HG02885 (cell line): ENCODE measurements around the gene HOXB9.

ENCODE experiments used
- ATAC-seq: cut with Tn5 transposase; IDR thresholded peaks from one replicate; pipeline ENCODE4 v1.9.1; 2021; ENCODE audit warnings: mild to moderate bottlenecking; ENCODE audit not compliant: unreplicated experiment, poor library complexity

Gene HOXB9

DNA sequence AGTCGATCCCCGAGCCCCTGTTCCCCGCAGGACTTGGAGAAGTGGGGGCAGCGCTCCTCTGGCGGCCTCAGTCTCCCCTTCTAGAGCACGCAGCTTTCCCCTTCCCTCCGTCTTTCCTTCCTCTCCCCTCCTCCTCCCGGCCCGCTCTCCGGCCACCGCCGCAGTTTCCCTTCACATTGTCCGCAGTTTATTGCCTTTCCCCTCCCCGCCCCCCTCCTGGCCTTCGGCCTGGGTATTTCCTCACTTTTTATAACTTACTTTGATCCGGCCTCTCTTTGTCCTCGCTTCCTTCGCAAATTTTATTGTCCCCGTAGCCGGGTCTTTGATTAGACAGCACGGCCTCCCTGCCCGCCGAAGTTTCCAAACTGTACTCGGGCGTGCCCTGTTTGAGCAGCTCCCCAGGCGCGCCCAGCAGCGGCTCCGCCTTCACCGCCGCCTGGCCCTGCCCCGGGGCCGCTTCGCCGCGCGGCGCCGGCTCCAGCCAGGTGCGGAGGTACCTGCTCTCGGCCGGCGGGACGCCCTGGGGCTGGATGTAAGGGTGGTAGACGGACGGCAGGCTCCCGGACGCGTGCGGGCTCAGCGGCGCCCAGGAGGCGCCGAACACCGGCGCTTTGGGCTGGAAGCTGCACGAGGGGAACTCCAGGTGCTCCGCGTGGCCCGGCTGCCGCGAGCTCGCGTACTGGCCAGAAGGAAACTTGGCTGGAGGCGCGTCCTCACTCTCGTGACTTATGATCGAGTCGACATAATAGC lies 488 bp downstream of the HOXB9 start:
- ATAC-seq = no peak

- ATAC-seq = no peak
These were observed 1.3 kb downstream of the HOXB9 start for GRCh38 chr17:48624544-48625494.

GRCh38 chr17:48624118-48624517 lies 2.0 kb downstream of the HOXB9 start:
- no peak for ATAC-seq

GRCh38 chr17:48623583-48623982 lies 2.6 kb downstream of the HOXB9 start:
- ATAC-seq = no peak

- ATAC-seq = no peak
These were observed 3.3 kb downstream of the HOXB9 start for GRCh38 chr17:48622857-48623256.

- ATAC-seq = no peak
These were observed 4.5 kb downstream of the HOXB9 start for GRCh38 chr17:48621410-48622392.

- ATAC-seq = no peak
These were observed 5.6 kb downstream of the HOXB9 start for GRCh38 chr17:48620461-48621139.

GRCh38 chr17:48619826-48620449 lies 6.2 kb downstream of the HOXB9 start:
- ATAC-seq = no peak

- ATAC-seq = no peak
These were observed 7.8 kb downstream of the HOXB9 start for GRCh38 chr17:48618256-48618896.

DNA sequence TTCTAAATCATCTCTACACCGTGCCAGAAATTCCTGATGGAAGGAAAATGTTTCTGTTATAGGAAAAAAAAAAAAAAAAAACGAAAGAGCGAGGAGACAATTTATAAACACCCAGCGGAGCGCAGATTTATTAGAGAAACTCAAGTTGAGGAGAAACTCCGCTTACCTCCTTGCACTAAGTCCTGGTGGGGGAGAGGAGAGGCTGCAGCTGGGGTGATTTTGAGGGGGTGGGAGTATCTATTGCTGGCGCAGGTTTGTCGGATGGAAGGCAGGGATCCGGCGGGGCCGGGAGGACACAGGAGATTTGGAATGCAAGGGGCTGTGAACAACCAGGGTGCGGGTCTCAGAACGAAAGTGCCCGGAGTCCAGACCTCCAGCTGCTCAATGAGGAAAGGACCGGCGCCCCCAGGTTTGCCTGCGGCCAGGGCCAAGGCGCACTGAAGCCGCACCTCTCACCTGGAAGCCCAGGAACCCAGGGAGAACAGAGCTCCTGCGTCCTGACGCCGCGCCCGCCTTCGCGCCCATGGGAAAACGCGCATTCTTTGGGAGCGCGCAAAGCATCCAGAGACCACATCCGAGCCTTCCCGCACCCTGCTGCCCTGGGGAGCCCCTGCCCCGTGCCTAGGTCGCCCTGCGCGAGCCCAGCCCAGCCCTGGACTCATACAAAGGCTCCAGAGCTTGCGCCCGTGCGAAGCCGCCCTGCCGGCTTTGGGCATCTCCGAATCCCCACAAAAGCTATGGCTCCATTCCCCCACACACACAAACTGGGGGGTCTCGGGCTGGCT lies 8.5 kb downstream of the HOXB9 start:
- no peak for ATAC-seq

GRCh38 chr17:48616717-48617470 lies 9.3 kb downstream of the HOXB9 start:
- no peak for ATAC-seq

GRCh38 chr17:48615963-48616716 lies 10.0 kb downstream of the HOXB9 start:
- no peak for ATAC-seq

GRCh38 chr17:48615047-48615962 lies 10.9 kb downstream of the HOXB9 start, which contains the start of gene HOXB8:
Gene HOXB8, minus strand, starts transcription at chr17:48615292. Its CDS starts 588 bp downstream, at chr17:48614704.
- no peak for ATAC-seq

DNA sequence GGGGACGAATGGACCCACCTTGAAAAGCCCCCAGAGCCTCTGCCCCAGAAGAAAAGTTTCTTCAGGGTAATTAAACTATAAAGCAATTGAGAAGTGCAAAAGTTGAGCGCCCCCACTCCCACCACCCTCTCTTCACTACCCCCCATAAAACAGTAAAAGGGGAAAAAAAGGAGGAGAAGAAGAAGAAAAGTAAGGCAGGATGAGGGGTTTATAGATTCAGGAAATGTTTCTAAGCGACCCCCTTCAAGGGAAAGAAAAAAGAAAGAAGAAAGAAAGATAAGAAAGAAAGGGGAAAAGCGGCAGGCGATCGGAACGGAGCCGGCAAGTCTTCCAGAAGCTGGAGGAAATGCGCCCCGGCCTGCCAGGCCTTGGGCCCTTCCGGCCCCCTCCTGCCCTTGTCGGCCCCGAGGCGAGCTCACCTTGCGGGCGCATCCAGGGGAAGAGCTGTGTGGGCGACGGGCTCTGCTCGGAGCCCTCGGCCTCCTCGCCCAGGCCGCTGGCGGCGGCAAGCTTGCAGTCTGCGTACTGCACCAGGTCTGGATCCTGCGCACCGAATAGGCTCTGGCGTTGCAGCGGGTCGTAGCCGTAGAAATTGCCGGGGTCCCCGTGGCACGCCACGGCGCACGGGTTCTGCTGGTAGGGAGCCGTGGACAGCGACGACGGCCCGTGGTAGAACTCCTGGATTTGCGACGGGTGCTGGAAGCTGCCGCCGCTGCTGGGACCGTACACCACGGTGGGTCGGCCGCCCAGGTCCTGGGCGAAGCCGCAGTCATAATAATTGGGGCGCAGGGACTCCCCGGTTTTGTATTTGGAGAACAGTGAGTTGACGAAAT lies 12.1 kb downstream of the HOXB9 start:
- no peak for ATAC-seq
